HepG2 (cell line): ENCODE data around the gene RFX7.

Experiments
- CTCF ChIP-seq: sonication (generic); formaldehyde crosslinking; IDR thresholded peaks from 2 replicates; pipeline ENCODE4 v1.5.0; 2020; ENCODE audit warnings: mild to moderate bottlenecking, missing genetic modification reagents, moderate library complexity
- FOSL2 ChIP-seq: sonication (generic); formaldehyde crosslinking; IDR thresholded peaks from 2 replicates; pipeline ENCODE4 v1.4.0; 2020; ENCODE audit warnings: missing genetic modification reagents
- REST ChIP-seq, 2 experiments: IDR thresholded peaks; 2 replicates each; pipeline ENCODE4 v1.6.1; 2011 to 2012; ENCODE audit warnings: low read length in 2 of 2, borderline replicate concordance in 1 of 2, low read depth in 1 of 2, mild to moderate bottlenecking in 1 of 2, moderate library complexity in 1 of 2
- RFX3 ChIP-seq: IDR thresholded peaks from 2 replicates; pipeline ENCODE4 v1.6.1; 2016; ENCODE audit warnings: missing biosample characterization, missing genetic modification reagents
- SP4 ChIP-seq: sonication (generic); formaldehyde crosslinking; IDR thresholded peaks from 2 replicates; pipeline ENCODE4 v1.8.1; 2023; ENCODE audit warnings: mild to moderate bottlenecking, missing genetic modification reagents
- ZNF143 ChIP-seq: sonication (generic); formaldehyde crosslinking; IDR thresholded peaks from 2 replicates; pipeline ENCODE4 v1.4.0; 2020; ENCODE audit warnings: missing genetic modification reagents

DNA sequence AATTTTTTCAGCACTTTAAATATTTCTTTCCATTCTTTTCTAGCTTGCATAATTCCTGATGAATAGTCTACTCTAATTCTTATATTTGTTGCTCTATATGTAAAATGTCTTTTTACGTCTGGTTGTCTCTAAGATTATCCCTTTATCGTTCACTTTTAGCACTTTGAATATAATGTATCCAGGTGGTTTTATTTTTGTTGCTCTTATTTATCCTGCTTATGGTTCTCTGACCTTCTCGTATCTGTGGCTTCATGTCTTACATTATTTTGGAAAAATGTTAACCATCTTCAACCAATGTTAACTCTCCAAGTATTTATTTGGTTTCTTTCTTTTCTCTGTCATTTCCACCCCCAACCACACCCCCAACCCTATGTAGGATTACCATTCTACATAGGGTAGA lies 30.0 kb upstream of the RFX7 start:
- no peak for TF ChIP-seq FOSL2 (CRISPR knock-in tag)
- no peak for TF ChIP-seq REST (IDR thresholded peaks at IDR 0.05; ENCODE audit: borderline replicate concordance in 1 of 2, low read depth in 1 of 2, low read length in 2 of 2)
- no peak for TF ChIP-seq SP4 (CRISPR knock-in tag)
- no peak for TF ChIP-seq CTCF (CRISPR knock-in tag)
- TF ChIP-seq RFX3 (CRISPR knock-in tag), result no peak
- TF ChIP-seq ZNF143 (CRISPR knock-in tag), result no peak
